ENCODE data around the gene PNCK.

DNA sequence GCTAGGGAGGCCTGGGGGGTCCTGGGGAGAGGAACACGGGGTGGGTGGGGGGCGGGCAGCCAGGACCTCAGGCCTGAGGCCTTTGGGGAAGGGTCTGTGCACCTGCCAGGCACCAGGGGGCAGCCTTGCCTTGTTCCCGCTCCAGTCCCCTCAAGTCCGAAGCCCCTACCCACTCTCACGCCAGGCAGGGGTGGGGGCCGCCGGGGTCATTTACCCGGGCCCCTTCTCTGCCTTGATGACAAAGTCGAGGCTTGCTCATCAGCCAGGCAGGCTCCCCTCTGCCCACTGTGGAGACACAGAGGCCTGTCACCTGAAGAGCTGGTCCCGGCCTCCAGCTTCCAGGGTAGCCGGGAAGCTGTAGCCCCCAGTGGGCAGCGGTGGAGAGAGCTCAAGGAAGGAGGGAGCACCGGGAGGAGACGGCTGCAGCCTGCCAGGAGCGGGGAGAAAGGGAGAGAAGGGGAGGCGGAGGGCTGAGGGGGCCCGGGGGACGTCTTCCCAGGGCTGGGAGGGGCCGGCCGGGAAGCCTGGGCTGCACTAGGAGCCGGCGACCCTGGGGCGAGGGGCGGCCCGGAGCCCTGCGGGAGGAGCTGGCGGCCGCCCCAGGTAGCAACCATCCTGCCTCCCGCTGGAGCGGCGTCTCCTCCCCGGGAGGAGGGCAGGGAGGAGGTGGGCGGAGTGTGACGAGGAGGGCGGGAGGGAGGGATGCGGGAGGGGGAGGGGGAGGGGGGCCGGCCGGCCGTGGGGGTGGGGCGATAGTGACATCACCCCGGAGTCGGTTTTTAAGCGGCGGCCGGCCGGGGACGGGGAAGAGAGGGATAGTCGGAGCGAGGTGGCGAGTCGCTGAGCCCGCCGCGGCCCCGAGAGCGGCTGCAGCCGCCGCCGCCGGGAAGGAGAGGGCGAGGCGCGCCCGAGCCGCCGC, 13.8 kb upstream of the PNCK start, which contains the start of gene SLC6A8:
- TF ChIP-seq POLR2AphosphoS5 (IDR thresholded peaks at IDR 0.05) = no peak
- TF ChIP-seq, protein P1, sequence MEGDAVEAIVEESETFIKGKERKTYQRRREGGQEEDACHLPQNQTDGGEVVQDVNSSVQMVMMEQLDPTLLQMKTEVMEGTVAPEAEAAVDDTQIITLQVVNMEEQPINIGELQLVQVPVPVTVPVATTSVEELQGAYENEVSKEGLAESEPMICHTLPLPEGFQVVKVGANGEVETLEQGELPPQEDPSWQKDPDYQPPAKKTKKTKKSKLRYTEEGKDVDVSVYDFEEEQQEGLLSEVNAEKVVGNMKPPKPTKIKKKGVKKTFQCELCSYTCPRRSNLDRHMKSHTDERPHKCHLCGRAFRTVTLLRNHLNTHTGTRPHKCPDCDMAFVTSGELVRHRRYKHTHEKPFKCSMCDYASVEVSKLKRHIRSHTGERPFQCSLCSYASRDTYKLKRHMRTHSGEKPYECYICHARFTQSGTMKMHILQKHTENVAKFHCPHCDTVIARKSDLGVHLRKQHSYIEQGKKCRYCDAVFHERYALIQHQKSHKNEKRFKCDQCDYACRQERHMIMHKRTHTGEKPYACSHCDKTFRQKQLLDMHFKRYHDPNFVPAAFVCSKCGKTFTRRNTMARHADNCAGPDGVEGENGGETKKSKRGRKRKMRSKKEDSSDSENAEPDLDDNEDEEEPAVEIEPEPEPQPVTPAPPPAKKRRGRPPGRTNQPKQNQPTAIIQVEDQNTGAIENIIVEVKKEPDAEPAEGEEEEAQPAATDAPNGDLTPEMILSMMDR (IDR thresholded peaks at IDR 0.05) = peak in 2 of 4 experiments; percentile 9 to 17

All from prostate gland (tissue), 2 donors.